Loucy (cell line): ENCODE measurements around the gene KIAA1549.

ENCODE experiments used
- CTCF ChIP-seq: fragments of 200-600 bp; sonication (generic); conservative IDR thresholded peaks from 2 replicates; pipeline ENCODE4 v1.5.1; 2014; ENCODE audit warnings: mild to moderate bottlenecking, antibody characterized with exemption, low read length
- EZH2phosphoT487 ChIP-seq: fragments of 200-600 bp; IDR thresholded peaks from 2 replicates; pipeline ENCODE4 v1.6.1; 2018; ENCODE audit warnings: antibody characterized with exemption, mild to moderate bottlenecking, moderate library complexity, borderline replicate concordance

DNA sequence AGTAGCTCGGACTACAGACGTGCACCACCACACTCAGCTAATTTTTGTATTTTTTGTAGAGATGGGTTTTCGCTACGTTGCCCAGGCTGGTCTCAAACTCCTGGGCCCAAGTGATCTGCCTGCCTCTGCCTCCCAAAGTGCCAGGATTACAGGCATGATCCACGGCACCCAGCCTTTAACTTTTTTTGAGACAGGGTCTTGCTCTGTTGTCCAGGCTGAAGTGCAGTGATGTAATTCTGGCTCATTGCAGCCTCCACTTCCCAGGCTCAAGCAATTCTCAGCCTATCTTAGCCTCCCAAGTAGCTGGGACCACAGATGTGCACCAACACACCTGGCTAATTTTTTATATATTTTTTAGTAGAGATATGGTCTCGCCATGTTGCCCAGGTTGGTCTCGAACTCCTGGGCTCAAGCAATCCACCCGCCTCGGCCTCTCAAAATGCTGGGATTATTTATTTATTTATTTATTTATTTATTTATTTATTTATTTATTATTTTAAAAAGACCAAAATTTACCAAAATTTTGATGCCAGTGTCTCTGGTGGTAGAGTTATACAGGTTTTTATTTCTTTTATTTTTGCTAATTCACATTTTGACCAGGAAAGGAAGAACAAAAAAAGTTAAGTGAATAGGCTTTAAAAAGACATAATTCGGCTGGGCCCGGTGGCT, 158.2 kb downstream of the KIAA1549 start:
- TF ChIP-seq CTCF = no peak
- no peak for TF ChIP-seq EZH2phosphoT487
